Measurements from ENCODE around the gene NUP50.
A peak's percentile ranks its signal among the peaks of the same experiment; 100 is the strongest.

NUP50 gene

DNA sequence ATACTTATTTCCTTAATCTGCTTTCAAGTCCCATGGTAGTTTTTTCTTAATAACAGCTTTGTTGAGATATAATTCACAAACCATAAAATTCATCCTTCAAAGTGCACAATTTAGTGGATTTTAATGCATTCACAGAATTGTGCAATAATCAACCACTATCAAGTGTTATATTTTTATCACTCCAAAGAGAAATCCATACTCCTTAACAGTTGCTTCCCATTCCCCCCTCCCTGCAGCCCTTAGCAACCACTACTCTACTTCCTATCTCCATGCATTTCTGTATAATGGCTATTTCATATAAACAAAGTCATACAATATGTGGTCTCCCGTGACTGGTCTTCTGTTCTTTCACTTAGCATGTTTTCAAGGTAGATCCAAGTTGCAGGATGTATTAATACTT lies 18.8 kb upstream of the NUP50 start:
- H3K27ac ChIP-seq = no peak overlapping the region
- no peak for TF ChIP-seq ZFX (IDR thresholded peaks at IDR 0.05)
- TF ChIP-seq CTCF (conservative IDR thresholded peaks at IDR 0.05) = no peak

GRCh38 chr22:45149671-45150070 lies 14.1 kb upstream of the NUP50 start:
- no peak for TF ChIP-seq CTCF (conservative IDR thresholded peaks at IDR 0.05)
- no peak for TF ChIP-seq ZFX (IDR thresholded peaks at IDR 0.05)
- H3K27ac ChIP-seq = no peak overlapping the region

- no peak overlapping the region for H3K27ac ChIP-seq
- no peak for TF ChIP-seq CTCF (conservative IDR thresholded peaks at IDR 0.05)
- no peak for TF ChIP-seq ZFX (IDR thresholded peaks at IDR 0.05)
Measured at GRCh38 chr22:45150139-45150538, 13.6 kb upstream of the NUP50 start.

GRCh38 chr22:45151503-45151902 lies 12.2 kb upstream of the NUP50 start:
- no peak overlapping the region for H3K27ac ChIP-seq
- TF ChIP-seq ZFX (IDR thresholded peaks at IDR 0.05) (no peak), CTCF (conservative IDR thresholded peaks at IDR 0.05) (no peak)

DNA sequence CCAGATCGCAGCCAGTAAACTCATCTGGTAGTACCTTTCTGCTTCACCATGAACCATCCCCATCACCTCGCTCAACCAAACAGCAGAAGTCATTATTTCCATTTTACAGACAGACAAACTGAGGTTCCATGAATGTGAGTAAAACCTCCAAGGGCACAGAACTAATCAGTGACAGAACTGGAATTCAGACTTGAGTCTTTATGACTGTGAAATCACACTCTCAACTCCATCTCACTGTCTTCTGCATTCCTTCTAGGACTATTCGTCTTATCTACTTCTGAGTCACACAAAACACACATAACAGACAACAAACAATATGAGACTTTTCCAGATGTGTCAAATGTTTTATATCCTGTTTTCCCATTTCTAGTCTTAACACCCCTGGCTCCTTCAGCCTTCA lies 9.3 kb upstream of the NUP50 start:
- no peak for TF ChIP-seq ZFX (IDR thresholded peaks at IDR 0.05)
- TF ChIP-seq CTCF (conservative IDR thresholded peaks at IDR 0.05) = no peak
- H3K27ac ChIP-seq = no peak overlapping the region

DNA sequence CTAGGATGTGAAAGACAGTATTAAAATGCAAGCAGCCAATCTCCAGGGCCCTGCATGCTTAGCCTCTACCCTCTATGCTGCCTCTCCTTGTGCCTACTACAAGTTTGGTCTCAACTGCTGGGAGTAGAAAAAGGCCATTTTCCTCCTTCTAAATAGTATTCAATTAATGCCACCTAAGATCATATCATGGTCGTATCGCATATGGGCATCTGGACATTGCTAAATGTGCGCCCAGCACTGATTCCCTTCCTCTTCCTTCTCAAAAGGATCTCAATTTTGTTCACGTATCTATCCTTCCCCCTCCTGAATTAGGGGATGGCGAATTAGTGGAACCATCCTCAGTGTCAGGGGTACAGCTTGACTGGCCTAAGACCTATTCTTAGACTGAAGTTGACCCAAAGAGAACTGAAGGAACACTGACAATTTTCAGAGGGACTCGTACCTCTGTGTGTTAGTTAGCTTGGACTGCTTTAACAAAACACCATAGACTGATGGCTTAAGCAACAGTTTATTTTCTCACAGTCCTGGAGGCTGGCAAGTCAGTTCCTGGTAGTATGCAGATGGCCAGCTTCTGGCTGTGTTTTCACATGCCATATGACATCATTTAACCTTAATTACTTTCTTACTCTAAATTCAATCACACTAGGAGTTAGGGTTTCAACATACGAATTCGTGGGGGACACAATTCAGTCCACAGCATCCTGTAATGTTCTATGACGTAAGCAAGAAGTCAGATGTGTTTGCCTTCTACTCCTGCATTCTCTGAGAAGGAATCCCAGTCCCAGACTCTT lies 8.5 kb upstream of the NUP50 start:
- no peak overlapping the region for H3K27ac ChIP-seq
- no peak for TF ChIP-seq ZFX (IDR thresholded peaks at IDR 0.05)
- no peak for TF ChIP-seq CTCF (conservative IDR thresholded peaks at IDR 0.05)

DNA sequence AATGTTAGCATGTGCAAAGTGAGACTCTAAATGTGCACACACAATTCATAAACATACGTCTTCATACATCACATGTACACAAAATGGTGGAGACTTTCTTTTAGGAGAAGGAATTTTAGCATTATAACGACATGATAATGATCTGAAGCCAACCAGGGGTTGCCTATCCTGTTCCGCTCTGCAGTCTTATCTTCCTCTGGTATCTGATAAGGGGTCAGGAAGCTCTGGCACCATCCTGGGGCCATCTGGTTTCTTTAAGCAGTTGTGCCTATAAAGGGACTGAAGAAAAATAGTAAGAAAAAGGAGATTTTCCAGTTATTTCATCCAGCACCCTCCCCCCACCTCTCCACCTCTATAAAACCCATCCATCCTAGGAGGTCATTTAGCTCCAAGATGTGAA lies 5.8 kb upstream of the NUP50 start:
- H3K27ac ChIP-seq = peak overlapping the region; percentile 21; the same call in 1 of the 2 replicates
- TF ChIP-seq ZFX (IDR thresholded peaks at IDR 0.05) (no peak), CTCF (conservative IDR thresholded peaks at IDR 0.05) (no peak)
